Activated T-cell treated with anti-CD3 and anti-CD28 coated beads for 48 hours (primary cell): ENCODE results near the gene PER2.
"Not testable (repeated sequence)": the region's sequence is repeated elsewhere in the genome, so short reads cannot be mapped to it uniquely, and the experiment has no call there.

Experiments
- DNase-seq: peaks from one replicate; pipeline ENCODE4 v3.0.0-alpha.2; 2020; ENCODE audit warnings: low read depth

PER2 gene

GRCh38 chr2:238288650-238289573 is 502 bp upstream of the PER2 start:
- peak; percentile 96 for DNase-seq

DNA sequence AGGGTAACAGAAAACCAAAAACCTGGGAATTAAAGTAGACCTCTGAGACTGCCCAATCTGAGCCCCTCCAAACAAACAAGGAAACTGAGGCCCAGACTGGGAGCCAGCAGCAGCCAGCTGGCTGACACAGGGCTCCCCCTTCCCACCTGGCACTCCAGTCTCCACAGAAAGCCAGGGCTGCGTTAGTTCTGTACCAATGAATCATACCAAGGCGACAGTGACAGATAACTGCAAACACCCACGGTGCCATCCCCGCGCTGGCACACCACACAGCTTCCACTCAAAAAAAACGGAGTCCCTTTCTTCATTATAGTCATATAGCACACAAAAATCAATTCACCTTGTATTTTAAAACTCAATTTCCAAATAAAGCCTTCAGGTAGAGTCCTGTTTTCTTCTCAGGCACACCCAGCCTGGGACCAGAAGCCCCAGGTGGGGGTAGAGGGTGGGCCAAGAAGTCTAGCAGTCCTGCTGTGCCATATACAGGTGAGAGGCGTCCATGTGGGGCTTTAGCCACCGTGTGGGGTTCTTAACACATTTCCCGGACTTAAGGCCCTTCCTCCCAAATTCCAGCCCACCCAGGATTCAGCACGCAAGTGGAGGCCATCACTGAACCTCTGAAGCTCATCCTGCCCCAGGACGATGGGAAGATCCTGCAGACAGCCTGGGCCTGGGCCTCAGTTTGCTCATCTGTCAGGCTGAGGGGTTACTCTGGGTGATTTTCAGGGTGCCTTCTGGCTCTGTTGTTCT is 1.2 kb downstream of the PER2 start:
- peak; percentile 39 for DNase-seq

GRCh38 chr2:238286551-238286950 is 1.9 kb downstream of the PER2 start:
- no peak for DNase-seq

- no peak for DNase-seq
Observed at GRCh38 chr2:238286095-238286494, 2.3 kb downstream of the PER2 start.

DNA sequence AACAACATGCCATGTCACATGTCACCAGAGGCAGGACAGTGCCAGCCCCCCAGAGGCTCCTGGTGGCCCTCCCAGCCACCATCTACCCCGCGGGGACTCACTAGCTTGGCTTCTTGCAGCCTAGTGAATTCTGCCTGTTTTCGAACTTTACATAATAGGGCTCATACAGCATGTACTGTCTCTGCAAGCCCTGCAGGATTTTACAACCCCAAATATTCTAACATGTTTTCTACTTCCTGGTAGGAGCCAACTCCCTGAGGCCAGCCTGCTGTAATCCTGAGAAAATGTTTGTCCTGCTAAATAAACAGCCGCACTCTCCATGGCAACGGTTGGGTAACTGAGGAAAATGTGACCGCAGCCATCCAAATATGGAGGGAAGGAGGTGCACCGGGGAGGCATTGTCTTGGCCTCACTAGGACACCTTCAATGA is 2.7 kb downstream of the PER2 start:
- DNase-seq: no peak

DNA sequence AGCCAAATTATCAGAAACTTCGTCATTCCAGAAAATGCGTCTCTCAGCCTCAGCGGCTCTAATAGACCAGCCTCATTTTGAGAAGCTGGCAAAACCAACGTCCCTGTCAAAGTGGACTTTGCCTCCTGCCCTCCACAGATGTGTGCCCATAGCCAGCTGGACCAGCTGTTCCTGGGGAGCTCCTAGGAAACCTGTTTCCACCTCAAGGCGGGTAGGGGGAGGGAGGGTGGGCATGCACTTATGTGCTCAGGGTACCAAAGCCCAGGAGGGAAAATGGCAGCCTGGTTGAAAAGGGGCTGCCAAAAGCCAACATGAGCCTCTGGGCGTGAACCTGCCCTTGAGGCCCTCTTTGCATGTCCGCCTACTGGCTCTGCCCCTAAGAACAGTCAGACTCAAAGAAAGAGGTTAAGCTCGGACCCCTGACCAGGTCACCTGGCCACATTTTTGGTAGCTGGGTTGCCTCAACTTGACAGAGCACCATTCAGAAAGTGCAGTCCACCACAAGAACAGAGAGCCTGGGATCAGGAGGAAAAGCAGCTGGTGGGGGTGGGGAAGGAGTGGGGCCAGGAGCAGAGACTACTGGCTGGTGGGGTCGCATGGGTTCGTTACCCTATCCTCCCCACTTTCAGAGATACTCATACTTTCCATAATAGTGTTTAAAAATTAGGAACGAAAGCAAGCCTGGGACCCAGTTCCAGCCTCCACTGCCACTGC is 3.5 kb downstream of the PER2 start:
- no peak for DNase-seq

DNA sequence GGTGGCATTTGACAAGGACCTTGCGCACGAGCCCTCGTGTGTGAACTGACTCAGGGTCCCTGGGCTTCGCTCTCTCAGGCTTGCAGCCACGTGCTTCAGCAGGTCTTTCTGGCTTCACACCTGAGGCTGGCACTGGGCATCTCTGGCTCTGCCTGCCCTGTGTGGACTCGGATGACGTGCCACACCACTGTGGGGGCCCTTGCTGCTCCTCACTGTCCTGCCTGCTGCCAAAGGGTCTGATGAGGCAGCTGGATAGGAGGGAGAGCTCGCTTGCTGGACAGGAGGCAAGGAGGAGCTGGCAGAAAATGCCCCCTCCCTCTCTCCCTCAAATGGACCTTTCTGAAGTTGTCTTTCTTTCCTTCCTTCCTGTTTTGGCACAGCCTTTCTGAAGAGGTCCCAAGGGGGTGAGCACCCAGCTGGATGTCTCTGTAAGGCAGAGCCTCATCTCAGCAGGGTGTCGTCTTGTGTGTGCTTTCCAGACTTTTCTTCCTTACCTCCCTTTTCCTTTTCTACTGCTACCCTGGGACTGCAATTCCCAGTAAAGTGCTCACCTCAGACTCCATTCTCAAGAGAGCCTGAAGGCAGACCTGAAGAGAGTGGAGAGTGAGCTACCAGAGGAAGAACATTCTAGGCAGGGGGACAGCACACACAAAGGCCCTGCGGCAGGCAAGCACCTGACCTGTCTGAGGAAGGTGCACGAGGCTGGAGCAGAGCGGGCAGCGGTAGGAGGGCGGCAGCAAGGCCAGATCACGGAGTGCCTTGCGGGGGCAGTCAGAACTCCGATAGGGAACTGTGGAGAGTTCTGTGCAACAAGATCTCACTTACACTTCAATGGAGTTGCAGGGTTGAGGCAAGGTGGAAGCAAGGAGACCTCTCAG is 5.3 kb downstream of the PER2 start:
- no peak for DNase-seq

DNA sequence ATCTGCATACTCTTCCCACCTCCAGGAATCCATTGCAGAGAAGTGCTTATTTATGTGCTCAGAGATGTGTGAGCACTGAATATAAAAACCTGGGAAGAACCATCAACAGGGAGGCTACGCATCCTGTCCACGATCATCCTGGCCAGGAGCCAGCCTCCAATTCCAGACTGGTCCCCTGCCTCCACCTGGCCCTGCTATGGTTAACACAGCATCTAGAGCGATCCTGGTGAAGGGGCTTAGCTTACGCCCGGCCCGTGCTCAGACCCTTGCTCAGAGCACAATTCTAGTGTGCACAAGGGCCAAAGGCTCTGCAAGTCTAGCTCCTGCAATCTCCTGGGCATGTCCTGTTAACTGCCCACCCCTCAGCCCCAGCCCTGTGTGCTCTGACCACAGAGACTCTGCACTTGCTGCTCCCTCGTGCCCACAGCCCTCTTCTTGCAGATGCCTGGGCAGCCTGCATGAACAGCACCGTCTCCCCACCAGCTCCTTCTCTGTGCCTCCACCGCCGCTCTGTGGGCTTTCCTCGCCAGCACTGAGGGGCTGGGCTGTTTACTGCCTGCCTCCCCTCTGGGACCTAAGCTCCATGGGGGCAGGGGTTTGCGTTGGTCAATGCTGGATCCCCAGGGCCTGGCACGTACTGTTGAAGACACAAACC is 6.5 kb downstream of the PER2 start:
- DNase-seq: no peak

GRCh38 chr2:238280083-238280825 is 8.2 kb downstream of the PER2 start:
- DNase-seq: no peak

DNA sequence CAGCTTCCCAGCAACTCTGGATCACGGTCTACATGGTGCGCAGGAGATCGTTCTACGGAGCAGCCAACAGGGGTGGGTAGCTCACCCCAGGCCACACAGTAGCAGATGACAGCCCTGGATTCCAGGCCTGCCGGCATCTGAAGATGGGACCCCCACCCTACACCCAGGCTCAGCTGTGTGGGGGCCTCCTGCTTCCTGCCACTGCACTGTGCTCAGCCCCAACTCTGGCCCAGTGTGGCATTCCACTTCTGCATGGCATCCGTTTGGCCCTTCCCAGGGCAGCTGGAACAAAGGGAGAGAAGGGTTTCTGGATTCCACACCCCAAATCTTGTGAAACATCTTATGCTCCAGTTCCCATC is 9.1 kb downstream of the PER2 start:
- DNase-seq: no peak

GRCh38 chr2:238278626-238279323 is 9.6 kb downstream of the PER2 start:
- no peak for DNase-seq

- no peak for DNase-seq
Observed at GRCh38 chr2:238277695-238278094, 10.7 kb downstream of the PER2 start.

DNA sequence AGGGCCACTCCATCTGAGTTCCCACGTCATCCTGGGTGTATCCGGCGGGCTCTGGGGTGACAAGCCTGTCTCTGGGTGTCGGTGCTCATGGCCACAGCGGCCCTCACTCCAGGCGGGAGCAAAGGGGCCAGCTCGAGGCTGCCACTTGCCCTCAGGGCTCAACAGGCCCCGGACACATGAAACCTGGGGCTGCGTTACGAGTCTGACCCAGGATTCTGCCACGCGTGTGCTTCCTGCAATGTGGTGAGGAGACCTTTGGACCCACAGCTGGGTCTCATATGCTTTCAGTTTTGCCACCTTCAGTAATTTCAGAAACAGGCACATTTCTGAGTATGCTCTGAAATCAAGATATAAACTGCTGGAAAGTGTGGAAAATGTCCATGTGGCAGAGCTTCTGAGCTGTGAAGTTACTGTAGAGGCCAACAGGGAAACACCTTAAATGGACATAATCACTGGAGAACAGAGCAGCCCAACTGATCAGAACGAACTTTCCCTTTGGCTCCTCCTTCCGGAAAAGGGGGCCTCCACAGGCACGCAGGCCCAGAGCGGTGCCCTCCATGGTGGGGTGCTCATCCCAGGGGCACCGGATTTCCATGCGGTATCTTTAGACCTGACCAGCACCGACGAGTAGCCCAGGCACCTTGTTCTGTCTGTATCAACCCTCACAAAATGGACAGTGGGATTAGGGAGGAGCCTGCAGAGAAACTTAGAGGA is 14.1 kb downstream of the PER2 start:
- DNase-seq: no peak

DNA sequence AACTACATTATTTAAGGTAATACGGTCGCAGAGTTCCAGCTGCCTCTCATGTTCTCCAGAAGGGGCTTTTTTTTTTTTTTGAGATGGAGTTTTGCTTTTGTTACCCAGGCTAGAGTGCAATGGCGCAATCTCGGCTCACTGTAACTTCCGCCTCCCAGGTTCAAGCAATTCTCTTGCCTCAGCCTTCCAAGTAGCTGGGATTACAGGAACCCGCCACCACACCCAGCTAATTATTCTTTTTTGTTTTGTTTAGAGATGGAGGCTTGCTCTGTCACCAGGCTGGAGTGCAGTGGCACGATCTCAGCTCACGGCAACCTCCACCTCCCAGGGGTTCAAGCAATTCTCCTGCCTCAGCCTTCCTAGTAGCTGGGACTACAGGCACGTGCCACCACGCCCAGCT is 15.0 kb downstream of the PER2 start:
- not testable (repeated sequence) for DNase-seq

DNA sequence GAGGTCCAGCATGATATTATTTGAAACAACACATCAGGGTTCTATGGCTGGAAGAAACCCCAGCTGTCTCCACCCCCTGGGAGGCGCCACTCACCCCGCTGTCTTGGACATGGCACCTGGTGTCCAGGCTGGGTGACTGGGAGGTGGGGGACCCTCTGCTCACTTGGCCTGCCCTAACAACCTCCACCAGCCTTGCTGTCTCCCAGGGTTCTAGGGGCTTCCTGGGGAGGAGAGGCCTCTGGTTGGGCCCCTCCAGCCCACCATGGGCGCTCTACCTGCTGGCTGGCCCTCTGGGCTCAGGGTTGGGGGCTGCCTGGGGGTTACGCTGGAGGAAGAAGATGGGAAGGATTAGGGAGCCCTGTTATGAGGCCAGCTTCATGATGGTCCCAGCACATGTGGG is 16.3 kb downstream of the PER2 start:
- no peak for DNase-seq

DNA sequence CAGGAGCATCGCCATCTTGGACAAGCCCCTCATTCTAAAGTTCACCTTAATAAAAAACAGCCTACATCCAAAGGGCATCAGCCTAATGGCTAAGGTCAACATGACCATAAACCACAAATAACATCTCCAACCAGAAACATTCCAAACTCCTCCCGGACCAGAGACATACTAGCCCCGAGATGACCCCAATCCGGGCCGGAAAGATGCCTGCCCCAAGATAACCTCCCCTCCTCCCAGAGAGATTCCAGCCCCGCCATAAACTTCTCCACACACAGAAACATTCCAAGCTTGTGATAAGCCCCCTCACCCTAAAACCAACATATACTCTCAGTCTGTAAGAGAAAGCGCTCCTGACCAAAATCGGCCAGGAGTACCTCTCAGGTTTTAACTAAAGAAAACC is 16.7 kb downstream of the PER2 start:
- not testable (repeated sequence) for DNase-seq

- DNase-seq: no peak
Observed at GRCh38 chr2:238271061-238271554, 17.3 kb downstream of the PER2 start.

- no peak for DNase-seq
Observed at GRCh38 chr2:238270606-238271005, 17.8 kb downstream of the PER2 start.

- no peak for DNase-seq
Observed at GRCh38 chr2:238269741-238270140, 18.7 kb downstream of the PER2 start.
